Mesendoderm (in vitro differentiated cells): ENCODE measurements around the gene INPP5B.
"Not testable (repeated sequence)": the region's sequence is repeated elsewhere in the genome, so short reads cannot be mapped to it uniquely, and the experiment has no call there.

Experiments
- DNase-seq: peaks from one replicate; pipeline ENCODE4 v3.0.0; 2013
- H2AK5ac ChIP-seq: 2 replicates; pipeline ENCODE4 v1.6.1; 2013; ENCODE audit warnings: low read length, inconsistent platforms
- H2BK120ac ChIP-seq: 2 replicates; pipeline ENCODE4 v1.6.1; 2013; ENCODE audit warnings: low read depth, mild to moderate bottlenecking, low read length, moderate library complexity, mixed read lengths
- H2BK15ac ChIP-seq: replicated peaks from 2 replicates; pipeline ENCODE4 v1.6.1; 2013; ENCODE audit warnings: low read depth, mild to moderate bottlenecking, moderate library complexity
- H2BK5ac ChIP-seq: 2 replicates; pipeline ENCODE4 v1.6.1; 2013; ENCODE audit warnings: low read length, inconsistent platforms
- H3K18ac ChIP-seq: 2 replicates; pipeline ENCODE4 v1.6.1; 2013; ENCODE audit warnings: mild to moderate bottlenecking, low read length, mixed read lengths
- H3K23ac ChIP-seq: one replicate; pipeline ENCODE4 v1.6.1; 2013; ENCODE audit warnings: low read length
- H3K27ac ChIP-seq: 2 replicates; pipeline ENCODE4 v1.5.1; 2013; ENCODE audit warnings: low read depth, mild to moderate bottlenecking, inconsistent platforms, low read length, moderate library complexity
- H3K27me3 ChIP-seq: 2 replicates; pipeline ENCODE4 v1.6.1; 2013; ENCODE audit warnings: low read length, control low read depth, mild to moderate bottlenecking, inconsistent platforms; ENCODE audit not compliant: insufficient read depth, poor library complexity
- H3K36me3 ChIP-seq: 2 replicates; pipeline ENCODE4 v1.6.1; 2013; ENCODE audit warnings: low read length, inconsistent platforms; ENCODE audit not compliant: control insufficient read depth, insufficient read depth
- H3K4ac ChIP-seq: one replicate; pipeline ENCODE4 v1.6.1; 2013; ENCODE audit warnings: low read depth, mild to moderate bottlenecking, low read length, moderate library complexity
- H3K4me1 ChIP-seq: 2 replicates; pipeline ENCODE4 v1.6.1; 2013; ENCODE audit warnings: low read depth, low read length, inconsistent platforms; ENCODE audit not compliant: control insufficient read depth
- H3K4me2 ChIP-seq: 2 replicates; pipeline ENCODE4 v1.6.1; 2013; ENCODE audit warnings: low read length
- H3K4me3 ChIP-seq: 2 replicates; pipeline ENCODE4 v1.5.1; 2013; ENCODE audit warnings: mild to moderate bottlenecking, low read length
- H3K56ac ChIP-seq: one replicate; pipeline ENCODE4 v1.6.1; 2013; ENCODE audit warnings: low read length
- H3K79me1 ChIP-seq: 2 replicates; pipeline ENCODE4 v1.6.1; 2013; ENCODE audit warnings: low read length, inconsistent platforms
- H3K79me2 ChIP-seq: 2 replicates; pipeline ENCODE4 v1.6.1; 2013; ENCODE audit warnings: mild to moderate bottlenecking, low read length; ENCODE audit not compliant: control insufficient read depth, insufficient read depth
- H3K9ac ChIP-seq: 2 replicates; pipeline ENCODE4 v1.6.1; 2013; ENCODE audit warnings: low read length, inconsistent platforms
- H4K5ac ChIP-seq: one replicate; pipeline ENCODE4 v1.6.1; 2013; ENCODE audit warnings: low read length
- H4K8ac ChIP-seq: one replicate; pipeline ENCODE4 v1.6.1; 2013; ENCODE audit warnings: low read depth, mild to moderate bottlenecking, control low read depth, low read length, moderate library complexity
- WGBS: extraction: QIAGEN DNeasy Blood & Tissue Kit; methylation state at CpG from one replicate; pipeline ENCODE4 v1.1.7; 2013; ENCODE audit warnings: low lambda C conversion rate, missing lambda C conversion rate; ENCODE audit not compliant: insufficient coverage; ENCODE audit errors: extremely low coverage; 5-methylcytosine and 5-hydroxymethylcytosine counted together

INPP5B gene

GRCh38 chr1:37919277-37919676 is 27.6 kb downstream of the INPP5B start:
- no peak overlapping the region for H2BK5ac ChIP-seq
- no CpG with 5 or more reads among the region's 1 CpG for WGBS
- H3K4ac ChIP-seq, result no peak overlapping the region
- no peak overlapping the region for H3K9ac ChIP-seq
- H3K18ac ChIP-seq, result no peak overlapping the region
- no peak overlapping the region for H2AK5ac ChIP-seq
- no peaks in the 10 kb centered on the region for H3K4me1 ChIP-seq
- H3K79me1 ChIP-seq, result peaks cover 10% of the 10 kb centered on the region
- H3K4me2 ChIP-seq, result no peak overlapping the region
- H3K4me3 ChIP-seq, result no peak overlapping the region
- peak; percentile 68 for DNase-seq
- H3K23ac ChIP-seq, result no peak overlapping the region
- no peaks in the 10 kb centered on the region for H3K79me2 ChIP-seq
- H2BK15ac ChIP-seq, result no peak overlapping the region
- no peaks in the 10 kb centered on the region for H3K27me3 ChIP-seq
- H4K8ac ChIP-seq, result no peak overlapping the region
- no peak overlapping the region for H2BK120ac ChIP-seq
- H3K27ac ChIP-seq, result no peak overlapping the region
- no peak overlapping the region for H3K56ac ChIP-seq
- H4K5ac ChIP-seq, result no peak overlapping the region
- H3K36me3 ChIP-seq, result no peaks in the 10 kb centered on the region

- no peak overlapping the region for H4K8ac ChIP-seq
- no peak overlapping the region for H2AK5ac ChIP-seq
- no peaks in the 10 kb centered on the region for H3K36me3 ChIP-seq
- H3K23ac ChIP-seq, result no peak overlapping the region
- peaks cover 8% of the 10 kb centered on the region for H3K79me1 ChIP-seq
- H3K56ac ChIP-seq, result no peak overlapping the region
- no peak overlapping the region for H3K9ac ChIP-seq
- H2BK5ac ChIP-seq, result no peak overlapping the region
- no peak overlapping the region for H4K5ac ChIP-seq
- H3K79me2 ChIP-seq, result no peaks in the 10 kb centered on the region
- no peak overlapping the region for H3K4ac ChIP-seq
- WGBS, result no CpG with 5 or more reads among the region's 2 CpGs
- H3K4me3 ChIP-seq, result no peak overlapping the region
- H3K27ac ChIP-seq, result no peak overlapping the region
- H3K4me2 ChIP-seq, result no peak overlapping the region
- H3K4me1 ChIP-seq, result no peaks in the 10 kb centered on the region
- H3K27me3 ChIP-seq, result no peaks in the 10 kb centered on the region
- no peak overlapping the region for H2BK15ac ChIP-seq
- H2BK120ac ChIP-seq, result no peak overlapping the region
- DNase-seq, result no peak
- no peak overlapping the region for H3K18ac ChIP-seq
Observed at GRCh38 chr1:37915476-37916093, 31.3 kb downstream of the INPP5B start.

GRCh38 chr1:37914719-37915475 is 32.0 kb downstream of the INPP5B start:
- H3K27ac ChIP-seq, result no peak overlapping the region
- no peak overlapping the region for H2BK15ac ChIP-seq
- no peak overlapping the region for H3K4me3 ChIP-seq
- no peak overlapping the region for H4K8ac ChIP-seq
- no peak overlapping the region for H3K4me2 ChIP-seq
- no peaks in the 10 kb centered on the region for H3K36me3 ChIP-seq
- no peak overlapping the region for H3K9ac ChIP-seq
- no peaks in the 10 kb centered on the region for H3K27me3 ChIP-seq
- no peak overlapping the region for H2AK5ac ChIP-seq
- no peak overlapping the region for H3K18ac ChIP-seq
- H2BK120ac ChIP-seq, result no peak overlapping the region
- H3K56ac ChIP-seq, result no peak overlapping the region
- H4K5ac ChIP-seq, result no peak overlapping the region
- peaks cover 8% of the 10 kb centered on the region for H3K79me1 ChIP-seq
- peak; percentile 22 for DNase-seq
- no peaks in the 10 kb centered on the region for H3K79me2 ChIP-seq
- no peak overlapping the region for H3K23ac ChIP-seq
- WGBS, result no CpG with 5 or more reads among the region's 4 CpGs
- no peaks in the 10 kb centered on the region for H3K4me1 ChIP-seq
- H2BK5ac ChIP-seq, result no peak overlapping the region
- H3K4ac ChIP-seq, result no peak overlapping the region

GRCh38 chr1:37911478-37911877 is 35.4 kb downstream of the INPP5B start:
- H3K27me3 ChIP-seq, H2BK120ac ChIP-seq, H3K4me2 ChIP-seq, DNase-seq, H3K79me2 ChIP-seq, H3K56ac ChIP-seq, H3K4me1 ChIP-seq, H3K23ac ChIP-seq, H3K27ac ChIP-seq, H3K79me1 ChIP-seq, H2AK5ac ChIP-seq, H2BK15ac ChIP-seq, H3K4ac ChIP-seq, H3K9ac ChIP-seq, H4K8ac ChIP-seq, H3K36me3 ChIP-seq, H4K5ac ChIP-seq, H3K4me3 ChIP-seq, H2BK5ac ChIP-seq, H3K18ac ChIP-seq: not testable (repeated sequence)
- WGBS, result no CpG with 5 or more reads among the region's 3 CpGs

DNA sequence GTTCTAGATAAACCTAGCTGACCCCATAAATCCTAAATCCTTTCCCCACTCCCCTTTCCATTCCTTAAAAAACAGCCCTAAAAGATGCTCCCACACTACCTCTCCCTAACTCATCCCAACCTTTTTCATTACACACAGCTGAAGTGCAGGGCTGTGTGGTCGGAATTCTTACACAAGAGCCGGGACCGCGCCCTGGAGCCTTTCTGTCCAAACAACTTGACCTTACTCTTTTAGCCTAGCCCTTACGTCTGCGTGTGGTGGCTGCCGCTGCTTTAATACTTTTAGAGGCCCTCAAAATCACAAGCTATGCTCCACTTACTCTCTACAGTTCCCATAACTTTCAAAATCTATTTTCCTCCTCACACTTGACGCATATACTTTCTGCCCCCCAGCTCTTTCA is 36.0 kb downstream of the INPP5B start:
- H4K8ac ChIP-seq, H3K56ac ChIP-seq, H2AK5ac ChIP-seq, H3K4me2 ChIP-seq, H3K79me2 ChIP-seq, H2BK5ac ChIP-seq, H3K79me1 ChIP-seq, DNase-seq, H3K36me3 ChIP-seq, H3K23ac ChIP-seq, H3K9ac ChIP-seq, H3K27me3 ChIP-seq, H3K4me3 ChIP-seq, H3K18ac ChIP-seq, H3K27ac ChIP-seq, H4K5ac ChIP-seq, H2BK15ac ChIP-seq, H2BK120ac ChIP-seq, H3K4ac ChIP-seq, H3K4me1 ChIP-seq: not testable (repeated sequence)
- WGBS, result no CpG with 5 or more reads among the region's 8 CpGs
